ENCODE data around the gene GUK1.

The GUK1 gene

GRCh38 chr1:228097333-228098081 is 42.6 kb upstream of the GUK1 start:
- peaks cover 22 to 41% of the 10 kb centered on the region in 2 donors for H3K36me3 ChIP-seq (ENCODE audit: control insufficient read depth in 2 of 2, insufficient read depth in 2 of 2, low read length in 2 of 2)
- H3K9ac ChIP-seq (ENCODE audit: low read length in 2 of 2): no peak overlapping the region
- no peak overlapping the region for H3K4me3 ChIP-seq (ENCODE audit: low read length in 2 of 2)
- no peak overlapping the region for H3K27ac ChIP-seq (ENCODE audit: low read length)
- H3K27me3 ChIP-seq (ENCODE audit: control insufficient read depth in 1 of 2, insufficient read depth in 2 of 2, low read length in 2 of 2): no peaks in the 10 kb centered on the region
- peaks cover 0 to 11% of the 10 kb centered on the region in 2 donors for H3K9me3 ChIP-seq (ENCODE audit: control insufficient read depth in 2 of 2, low read length in 2 of 2)
- peaks cover 30% of the 10 kb centered on the region for H3K4me1 ChIP-seq (ENCODE audit: control insufficient read depth, insufficient read depth, low read length)

GRCh38 chr1:228098323-228098931 is 41.7 kb upstream of the GUK1 start:
- peaks cover 28% of the 10 kb centered on the region for H3K4me1 ChIP-seq (ENCODE audit: control insufficient read depth, insufficient read depth, low read length)
- no peak overlapping the region for H3K9ac ChIP-seq (ENCODE audit: low read length in 2 of 2)
- H3K36me3 ChIP-seq (ENCODE audit: control insufficient read depth in 2 of 2, insufficient read depth in 2 of 2, low read length in 2 of 2): peaks cover 22 to 41% of the 10 kb centered on the region in 2 donors
- peaks cover 0 to 11% of the 10 kb centered on the region in 2 donors for H3K9me3 ChIP-seq (ENCODE audit: control insufficient read depth in 2 of 2, low read length in 2 of 2)
- H3K27ac ChIP-seq (ENCODE audit: low read length): no peak overlapping the region
- no peak overlapping the region for H3K4me3 ChIP-seq (ENCODE audit: low read length in 2 of 2)
- no peaks in the 10 kb centered on the region for H3K27me3 ChIP-seq (ENCODE audit: control insufficient read depth in 1 of 2, insufficient read depth in 2 of 2, low read length in 2 of 2)

GRCh38 chr1:228099331-228099732 is 40.7 kb upstream of the GUK1 start:
- Histone ChIP-seq H3K4me3 (ENCODE audit: low read length in 2 of 2) (no peak overlapping the region), H3K9me3 (ENCODE audit: control insufficient read depth in 2 of 2, low read length in 2 of 2) (peaks cover 0 to 8% of the 10 kb centered on the region in 2 donors), H3K27ac (ENCODE audit: low read length) (no peak overlapping the region), H3K4me1 (ENCODE audit: control insufficient read depth, insufficient read depth, low read length) (peaks cover 34% of the 10 kb centered on the region), H3K9ac (ENCODE audit: low read length in 2 of 2) (no peak overlapping the region), H3K36me3 (ENCODE audit: control insufficient read depth in 2 of 2, insufficient read depth in 2 of 2, low read length in 2 of 2) (peaks cover 22 to 38% of the 10 kb centered on the region in 2 donors), H3K27me3 (ENCODE audit: control insufficient read depth in 1 of 2, insufficient read depth in 2 of 2, low read length in 2 of 2) (no peaks in the 10 kb centered on the region)

- Histone ChIP-seq H3K9me3 (ENCODE audit: control insufficient read depth in 2 of 2, low read length in 2 of 2) (no peaks in the 10 kb centered on the region), H3K4me3 (ENCODE audit: low read length in 2 of 2) (no peak overlapping the region), H3K27me3 (ENCODE audit: control insufficient read depth in 1 of 2, insufficient read depth in 2 of 2, low read length in 2 of 2) (no peaks in the 10 kb centered on the region), H3K4me1 (ENCODE audit: control insufficient read depth, insufficient read depth, low read length) (peaks cover 34% of the 10 kb centered on the region), H3K27ac (ENCODE audit: low read length) (peak overlapping the region; percentile 11), H3K36me3 (ENCODE audit: control insufficient read depth in 2 of 2, insufficient read depth in 2 of 2, low read length in 2 of 2) (peaks cover 22 to 35% of the 10 kb centered on the region in 2 donors), H3K9ac (ENCODE audit: low read length in 2 of 2) (no peak overlapping the region)
Observed at GRCh38 chr1:228100822-228101613, 39.1 kb upstream of the GUK1 start.

GRCh38 chr1:228101614-228101993 is 38.5 kb upstream of the GUK1 start:
- Histone ChIP-seq H3K9ac (ENCODE audit: low read length in 2 of 2) (no peak overlapping the region), H3K36me3 (ENCODE audit: control insufficient read depth in 2 of 2, insufficient read depth in 2 of 2, low read length in 2 of 2) (peaks cover 22 to 38% of the 10 kb centered on the region in 2 donors)

GRCh38 chr1:228101994-228102790 is 37.9 kb upstream of the GUK1 start:
- Histone ChIP-seq H3K9me3 (ENCODE audit: control insufficient read depth in 2 of 2, low read length in 2 of 2) (no peaks in the 10 kb centered on the region), H3K4me3 (ENCODE audit: low read length in 2 of 2) (peak overlapping the region; percentile 49 to 88), H3K27ac (ENCODE audit: low read length) (peak overlapping the region; percentile 85), H3K27me3 (ENCODE audit: control insufficient read depth in 1 of 2, insufficient read depth in 2 of 2, low read length in 2 of 2) (no peaks in the 10 kb centered on the region), H3K36me3 (ENCODE audit: control insufficient read depth in 2 of 2, insufficient read depth in 2 of 2, low read length in 2 of 2) (peaks cover 22 to 39% of the 10 kb centered on the region in 2 donors), H3K4me1 (ENCODE audit: control insufficient read depth, insufficient read depth, low read length) (peaks cover 26% of the 10 kb centered on the region), H3K9ac (ENCODE audit: low read length in 2 of 2) (peak overlapping the region in 1 of 2 donors; percentile 33)

More at GRCh38 chr1:228101614-228101993, 38.5 kb upstream of the GUK1 start:
- peak overlapping the region in 1 of 2 donors; percentile 88 for H3K4me3 ChIP-seq (ENCODE audit: low read length in 2 of 2)
- H3K27me3 ChIP-seq (ENCODE audit: control insufficient read depth in 1 of 2, insufficient read depth in 2 of 2, low read length in 2 of 2): no peaks in the 10 kb centered on the region
- no peaks in the 10 kb centered on the region for H3K9me3 ChIP-seq (ENCODE audit: control insufficient read depth in 2 of 2, low read length in 2 of 2)
- peaks cover 29% of the 10 kb centered on the region for H3K4me1 ChIP-seq (ENCODE audit: control insufficient read depth, insufficient read depth, low read length)
- H3K27ac ChIP-seq (ENCODE audit: low read length): peak overlapping the region; percentile 11

GRCh38 chr1:228102791-228103620 is 37.1 kb upstream of the GUK1 start, which contains the start of gene C1orf35:
Gene C1orf35 (minus strand): TSS chr1:228103325. CDS start chr1:228103227, 98 bp downstream.
- Histone ChIP-seq H3K27me3 (ENCODE audit: control insufficient read depth in 1 of 2, insufficient read depth in 2 of 2, low read length in 2 of 2) (no peaks in the 10 kb centered on the region), H3K9me3 (ENCODE audit: control insufficient read depth in 2 of 2, low read length in 2 of 2) (no peaks in the 10 kb centered on the region), H3K27ac (ENCODE audit: low read length) (peak within 1 kb of the TSS; percentile 85), H3K9ac (ENCODE audit: low read length in 2 of 2) (peak within 1 kb of the TSS; percentile 61 to 76), H3K36me3 (ENCODE audit: control insufficient read depth in 2 of 2, insufficient read depth in 2 of 2, low read length in 2 of 2) (peaks cover 21 to 32% of the 10 kb centered on the region in 2 donors), H3K4me3 (ENCODE audit: low read length in 2 of 2) (peak within 1 kb of the TSS; percentile 81 to 88), H3K4me1 (ENCODE audit: control insufficient read depth, insufficient read depth, low read length) (peaks cover 31% of the 10 kb centered on the region)

- Histone ChIP-seq H3K9ac (ENCODE audit: low read length in 2 of 2) (no peak overlapping the region), H3K4me1 (ENCODE audit: control insufficient read depth, insufficient read depth, low read length) (peaks cover 43% of the 10 kb centered on the region), H3K27ac (ENCODE audit: low read length) (no peak overlapping the region), H3K27me3 (ENCODE audit: control insufficient read depth in 1 of 2, insufficient read depth in 2 of 2, low read length in 2 of 2) (no peaks in the 10 kb centered on the region), H3K4me3 (ENCODE audit: low read length in 2 of 2) (no peak overlapping the region), H3K36me3 (ENCODE audit: control insufficient read depth in 2 of 2, insufficient read depth in 2 of 2, low read length in 2 of 2) (peaks cover 12 to 18% of the 10 kb centered on the region in 2 donors), H3K9me3 (ENCODE audit: control insufficient read depth in 2 of 2, low read length in 2 of 2) (no peaks in the 10 kb centered on the region)
Observed at GRCh38 chr1:228104526-228105269, 35.4 kb upstream of the GUK1 start.

- Histone ChIP-seq H3K9ac (ENCODE audit: low read length in 2 of 2) (no peak overlapping the region), H3K9me3 (ENCODE audit: control insufficient read depth in 2 of 2, low read length in 2 of 2) (no peaks in the 10 kb centered on the region), H3K4me1 (ENCODE audit: control insufficient read depth, insufficient read depth, low read length) (peaks cover 51% of the 10 kb centered on the region), H3K27ac (ENCODE audit: low read length) (no peak overlapping the region), H3K27me3 (ENCODE audit: control insufficient read depth in 1 of 2, insufficient read depth in 2 of 2, low read length in 2 of 2) (no peaks in the 10 kb centered on the region), H3K4me3 (ENCODE audit: low read length in 2 of 2) (no peak overlapping the region), H3K36me3 (ENCODE audit: control insufficient read depth in 2 of 2, insufficient read depth in 2 of 2, low read length in 2 of 2) (peaks cover 9 to 12% of the 10 kb centered on the region in 2 donors)
Observed at GRCh38 chr1:228105270-228105995, 34.6 kb upstream of the GUK1 start.

Data from stomach smooth muscle (tissue), 2 donors.